Adrenal gland (tissue), 12 donors: ENCODE results near the gene ZFAND6. TPM values are rescaled to one million over a fixed set of nuclear protein-coding genes. Genes with fewer than 3 reads are reported as not detected.

Experiments
- DNase-seq, 7 donors: peaks; one replicate each; pipeline ENCODE4 v3.0.0-alpha.2; 2019 to 2020
- H3K27ac ChIP-seq, 5 donors: fragments of 200-600 bp; sonication (generic) in 4 of 5; 1 replicate in 3 of 5; 2 replicates in 2 of 5; pipeline versions ENCODE4 v1.5.1 to v1.8.0; 2016 to 2020; ENCODE audit warnings: mild to moderate bottlenecking in 1 of 5
- H3K27me3 ChIP-seq: fragments of 200-600 bp; 2 replicates; pipeline ENCODE4 v1.8.0; 2021
- H3K36me3 ChIP-seq, 2 donors: fragments of 200-600 bp; replicated peaks in 1 of 2; 1 replicate in 1 of 2; 2 replicates in 1 of 2; pipeline versions ENCODE4 v1.5.1 to v1.8.0; 2018 to 2022
- H3K4me1 ChIP-seq, 2 donors: fragments of 200-600 bp; replicated peaks in 1 of 2; 1 replicate in 1 of 2; 2 replicates in 1 of 2; pipeline versions ENCODE4 v1.5.1 to v1.8.0; 2018 to 2021
- H3K4me3 ChIP-seq, 4 donors: fragments of 200-600 bp; sonication (generic) in 3 of 4; one replicate each; pipeline ENCODE4 v1.5.1; 2016 to 2018
- H3K9me3 ChIP-seq, 3 donors: fragments of 200-600 bp; sonication (generic) in 1 of 3; replicated peaks in 1 of 3; 1 replicate in 2 of 3; 2 replicates in 1 of 3; pipeline versions ENCODE4 v1.5.1 to v1.8.0; 2016 to 2021
- POLR2A ChIP-seq, 2 donors: fragments of 450-650 bp; IDR thresholded peaks; one replicate each; pipeline ENCODE4 v1.6.1; 2017; ENCODE audit warnings: antibody characterized with exemption in 2 of 2, mild to moderate bottlenecking in 2 of 2, moderate library complexity in 1 of 2
- WGBS, 4 donors: extraction: QIAGEN DNeasy Blood & Tissue Kit in 2 of 4; methylation state at CpG; one replicate each; pipeline versions ENCODE4 v1.1.5 to v1.1.7; 2013 to 2017; 5-methylcytosine and 5-hydroxymethylcytosine counted together
- intact Hi-C, 2 donors: fragments of 100-400 bp; cut with DNase I; formaldehyde crosslinking; loops; one replicate each; pipeline versions ENCODE4 v1.14.1 to v1.15.0; 2022 to 2023
- polyA plus RNA-seq, 3 donors: library from polyadenylated mRNA; stranded (reverse); fragments of 200-250 nt in 2 of 3; fragments of 350-450 nt in 1 of 3; fragmentation: Illumina TruSeq in 1 of 3; extraction: RNeasy Lipid Tissue Mini Kit (QIAGEN cat#74804) in 1 of 3; gene quantifications; one replicate each; pipeline ENCODE4 v1.2.3, GENCODE V29; 2013 to 2014
- total RNA-seq, 9 donors: library from RNA; depleted of rRNA in 4 of 9; stranded (reverse); fragments of >200 nt in 4 of 9; fragments of 120-200 nt in 1 of 9; fragmentation: NEBNext Ultra II Directional in 1 of 9; extraction: Animal tissue kit (Norgen Biotek cat#: 25700) in 1 of 9; gene quantifications; one replicate each; pipeline versions ENCODE4 v1.1.0 to v1.2.4, GENCODE V29; 2013 to 2023
- TF ChIP-seq, protein P1 (sequence below), 6 experiments: fragments of 450-650 bp in 4 of 6; fragments of 200-600 bp in 2 of 6; sonication (generic) in 1 of 6; IDR thresholded peaks; 1 replicate in 5 of 6; 2 replicates in 1 of 6; pipeline versions ENCODE4 v1.5.1 to v1.8.0; 2016 to 2021; ENCODE audit warnings: antibody characterized with exemption in 6 of 6, mild to moderate bottlenecking in 2 of 6, moderate library complexity in 1 of 6
- donor health status: healthy with polysubstance abuse.
- donor health status: Bipolar disorder and iron deficiency.
- donor health status: DM: yes; HTN: yes; CAD: no.
- donor health status: DM: no; HTN: no; CAD: no.
- donor health status: DM: no; HTN: no; CAD: no.
- donor health status: DM: yes; HTN: yes; CAD: no.

ZFAND6 gene
- total and polyA plus RNA-seq, 12 donors: 46.5 to 197 (median 105) TPM

DNA sequence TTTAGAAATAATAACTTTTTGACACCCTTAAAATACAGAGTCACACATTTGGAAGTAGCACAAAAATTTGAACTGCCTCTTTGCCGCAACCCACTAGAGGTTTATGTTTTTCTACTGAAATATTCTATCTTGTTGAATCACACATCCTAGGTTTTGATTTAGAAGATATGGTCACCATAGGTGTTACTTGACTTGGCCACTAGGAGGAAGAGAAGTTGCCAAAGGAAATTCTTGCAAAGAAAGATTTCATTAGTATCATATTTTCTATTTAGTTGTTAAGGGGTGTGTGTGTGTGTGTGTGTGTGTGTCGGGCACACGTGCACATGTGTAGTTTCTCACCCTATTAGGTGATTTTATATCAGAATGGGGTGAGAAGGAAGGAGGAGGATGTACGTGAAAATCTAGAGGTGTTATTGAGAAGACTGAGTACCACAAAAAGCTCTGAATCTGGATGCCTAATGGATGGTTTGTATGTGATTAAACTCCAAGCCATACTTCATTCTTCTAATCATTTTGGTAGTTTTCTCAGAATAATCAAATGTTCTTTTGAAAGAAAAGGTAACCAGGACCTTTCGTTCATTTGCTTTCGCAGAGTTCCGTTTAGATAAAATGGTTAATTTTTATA, 31.5 kb downstream of the ZFAND6 start:
- WGBS, 4 donors: 91 to 93% (median 92%) methylated on average over 7 of the region's 7 CpGs
- intact Hi-C loops: no loop called here
- H3K27me3 ChIP-seq: no peaks in the 10 kb centered on the region
- peaks cover 10 to 28% of the 10 kb centered on the region in 2 donors for H3K4me1 ChIP-seq
- DNase-seq: no peak
- TF ChIP-seq, protein P1, sequence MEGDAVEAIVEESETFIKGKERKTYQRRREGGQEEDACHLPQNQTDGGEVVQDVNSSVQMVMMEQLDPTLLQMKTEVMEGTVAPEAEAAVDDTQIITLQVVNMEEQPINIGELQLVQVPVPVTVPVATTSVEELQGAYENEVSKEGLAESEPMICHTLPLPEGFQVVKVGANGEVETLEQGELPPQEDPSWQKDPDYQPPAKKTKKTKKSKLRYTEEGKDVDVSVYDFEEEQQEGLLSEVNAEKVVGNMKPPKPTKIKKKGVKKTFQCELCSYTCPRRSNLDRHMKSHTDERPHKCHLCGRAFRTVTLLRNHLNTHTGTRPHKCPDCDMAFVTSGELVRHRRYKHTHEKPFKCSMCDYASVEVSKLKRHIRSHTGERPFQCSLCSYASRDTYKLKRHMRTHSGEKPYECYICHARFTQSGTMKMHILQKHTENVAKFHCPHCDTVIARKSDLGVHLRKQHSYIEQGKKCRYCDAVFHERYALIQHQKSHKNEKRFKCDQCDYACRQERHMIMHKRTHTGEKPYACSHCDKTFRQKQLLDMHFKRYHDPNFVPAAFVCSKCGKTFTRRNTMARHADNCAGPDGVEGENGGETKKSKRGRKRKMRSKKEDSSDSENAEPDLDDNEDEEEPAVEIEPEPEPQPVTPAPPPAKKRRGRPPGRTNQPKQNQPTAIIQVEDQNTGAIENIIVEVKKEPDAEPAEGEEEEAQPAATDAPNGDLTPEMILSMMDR (IDR thresholded peaks at IDR 0.05): peak in 1 of 6 experiments; percentile 11
- TF ChIP-seq POLR2A (IDR thresholded peaks at IDR 0.05): no peak
- H3K4me3 ChIP-seq: no peak overlapping the region
- H3K36me3 ChIP-seq: no peaks in the 10 kb centered on the region
- H3K9me3 ChIP-seq: no peaks in the 10 kb centered on the region
- no peak overlapping the region for H3K27ac ChIP-seq

DNA sequence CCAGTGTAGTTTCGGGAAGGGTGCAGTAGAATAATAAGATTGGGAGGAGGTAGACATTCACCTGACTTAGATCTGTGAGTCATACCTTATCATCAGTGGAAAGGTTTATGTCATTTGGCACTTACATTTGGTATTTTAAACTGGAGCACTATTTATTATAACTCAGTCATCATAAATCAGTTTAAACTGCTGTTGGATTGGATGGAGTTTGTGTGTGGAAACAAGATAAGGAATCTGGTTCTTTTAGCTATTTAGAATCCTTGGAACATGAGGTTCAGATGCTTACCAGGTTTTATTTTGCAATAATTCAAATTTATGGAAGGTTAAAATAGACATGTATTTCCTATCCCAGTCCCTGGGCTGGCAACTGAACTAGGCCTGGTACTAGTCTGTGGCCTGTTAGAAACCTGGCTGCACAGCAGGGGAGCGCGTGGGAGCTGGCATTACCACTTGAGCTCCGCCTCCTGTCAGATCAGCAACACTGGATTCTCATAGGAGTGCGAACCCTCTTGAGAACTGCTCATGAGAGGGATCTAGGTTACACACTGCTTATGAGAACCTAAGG, 34.5 kb downstream of the ZFAND6 start:
- peak; percentile 35 to 82 (median 64) for DNase-seq
- no peak overlapping the region for H3K4me3 ChIP-seq
- peaks cover 10 to 28% of the 10 kb centered on the region in 2 donors for H3K4me1 ChIP-seq
- no peaks in the 10 kb centered on the region for H3K36me3 ChIP-seq
- peak overlapping the region in 3 of 5 donors; percentile 40 to 69 (median 45) for H3K27ac ChIP-seq
- intact Hi-C loops: no loop called here
- H3K9me3 ChIP-seq: no peaks in the 10 kb centered on the region
- no peak for TF ChIP-seq POLR2A (IDR thresholded peaks at IDR 0.05)
- TF ChIP-seq, protein P1 (IDR thresholded peaks at IDR 0.05): no peak
- H3K27me3 ChIP-seq: no peaks in the 10 kb centered on the region
- 50 to 64% (median 57%) methylated on average over 5 of the region's 5 CpGs for WGBS, 4 donors

DNA sequence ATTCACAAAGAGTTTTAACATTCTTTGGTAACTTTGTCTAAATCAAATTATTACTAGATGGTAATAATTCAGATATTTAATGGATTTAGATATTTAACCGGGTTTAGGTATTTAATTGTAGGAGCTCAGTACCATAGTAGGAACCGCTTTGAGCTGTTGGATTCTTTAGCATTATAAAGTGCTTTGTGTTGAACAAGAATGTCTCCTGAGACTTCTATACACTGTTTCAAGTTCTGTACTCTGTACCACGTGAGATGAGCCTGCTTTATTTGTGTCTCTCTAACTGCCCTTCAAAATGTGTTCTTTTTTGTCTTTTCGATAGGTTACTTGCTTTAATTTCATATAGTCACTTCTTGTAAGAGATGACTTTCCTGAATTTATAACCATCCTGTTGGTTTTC, 36.0 kb downstream of the ZFAND6 start:
- 89 to 97% (median 95%) methylated on average over 4 of the region's 4 CpGs for WGBS, 4 donors
- TF ChIP-seq, protein P1 (IDR thresholded peaks at IDR 0.05): no peak
- TF ChIP-seq POLR2A (IDR thresholded peaks at IDR 0.05): no peak
- Histone ChIP-seq H3K27me3 (no peaks in the 10 kb centered on the region), H3K4me1 (peaks cover 10 to 28% of the 10 kb centered on the region in 2 donors), H3K9me3 (no peaks in the 10 kb centered on the region), H3K27ac (no peak overlapping the region), H3K4me3 (no peak overlapping the region), H3K36me3 (no peaks in the 10 kb centered on the region)
- intact Hi-C loops: no loop called here
- no peak for DNase-seq

DNA sequence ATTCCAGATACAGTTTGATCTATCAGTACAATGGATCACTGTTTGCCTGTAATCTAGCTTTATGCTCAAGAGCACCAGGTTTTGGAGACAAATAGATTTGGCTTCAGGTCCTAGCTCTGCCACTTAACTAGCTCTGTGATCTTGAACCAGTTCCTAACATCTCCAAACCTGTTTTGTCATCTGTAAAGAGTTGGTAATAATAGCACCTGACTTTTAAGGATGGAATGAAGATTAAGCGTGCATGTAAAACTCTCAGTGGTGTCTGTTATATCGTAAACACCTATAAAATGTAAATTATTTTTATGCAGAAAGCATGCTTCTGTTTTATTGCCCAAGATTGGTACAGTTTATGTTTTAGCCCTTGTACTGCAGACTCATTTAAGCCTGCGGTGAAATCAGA, 36.5 kb downstream of the ZFAND6 start:
- peaks cover 10 to 28% of the 10 kb centered on the region in 2 donors for H3K4me1 ChIP-seq
- intact Hi-C loops: no loop called here
- H3K27ac ChIP-seq: no peak overlapping the region
- WGBS, 4 donors: 89 to 97% (median 92%) methylated on average over 3 of the region's 3 CpGs
- H3K36me3 ChIP-seq: no peaks in the 10 kb centered on the region
- no peaks in the 10 kb centered on the region for H3K9me3 ChIP-seq
- DNase-seq: no peak
- TF ChIP-seq, protein P1 (IDR thresholded peaks at IDR 0.05): no peak
- TF ChIP-seq POLR2A (IDR thresholded peaks at IDR 0.05): no peak
- H3K27me3 ChIP-seq: no peaks in the 10 kb centered on the region
- no peak overlapping the region for H3K4me3 ChIP-seq
